Liver (tissue), 3 donors: Measurements from ENCODE around the gene FADS2.

Source experiments
- CTCF ChIP-seq: fragments of 150-350 bp; IDR thresholded peaks from 2 replicates; pipeline ENCODE4 v1.5.1; 2017; ENCODE audit warnings: improper control_type of control experiment, low read depth, low read length; ENCODE audit not compliant: missing input control
- RAD21 ChIP-seq, 2 donors: IDR thresholded peaks; 2 replicates each; pipeline ENCODE4 v1.6.1; 2016; ENCODE audit warnings: antibody characterized with exemption in 2 of 2, mild to moderate bottlenecking in 2 of 2
- TAF1 ChIP-seq: conservative IDR thresholded peaks from 2 replicates; pipeline ENCODE4 v1.6.1; 2016; ENCODE audit warnings: antibody characterized with exemption, mild to moderate bottlenecking
- ZBTB33 ChIP-seq: IDR thresholded peaks from 2 replicates; pipeline ENCODE4 v1.6.1; 2016; ENCODE audit warnings: antibody characterized with exemption
- donor health status: healthy.
- donor health status: healthy.

DNA sequence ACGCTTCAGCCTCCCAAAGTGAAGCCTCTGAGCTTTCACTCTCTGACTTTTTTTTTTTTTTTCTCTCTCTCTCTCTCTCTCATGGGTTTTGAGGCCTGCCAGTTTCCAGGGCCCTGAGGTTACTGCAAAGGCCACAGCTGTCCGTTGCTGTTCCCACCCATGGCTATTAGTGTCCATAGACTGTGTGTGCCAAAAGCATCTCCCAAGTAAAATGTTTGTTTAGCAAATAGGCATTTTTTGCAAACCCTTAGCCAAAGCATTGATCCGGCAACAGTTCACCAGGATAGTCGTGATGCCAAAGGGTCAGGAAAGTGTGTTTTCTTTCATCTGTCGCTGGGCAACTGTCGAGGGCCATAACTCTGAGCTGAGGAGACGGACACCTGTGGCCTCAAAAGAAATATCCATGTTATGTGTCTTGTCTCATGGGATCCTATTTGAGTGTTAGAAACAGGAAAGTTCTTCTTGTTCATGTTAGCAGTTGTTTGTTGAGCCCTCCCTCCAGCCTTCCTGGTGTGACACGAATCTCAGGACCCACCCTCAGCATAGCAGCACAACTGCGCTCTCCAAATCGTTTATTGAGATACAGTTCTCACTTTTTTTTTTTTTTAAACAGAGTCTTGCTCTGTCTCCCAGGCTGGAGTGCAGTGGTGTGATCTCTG is 18.4 kb downstream of the FADS2 start:
- no peak for TF ChIP-seq CTCF
- no peak for TF ChIP-seq TAF1
- TF ChIP-seq ZBTB33: no peak
- TF ChIP-seq RAD21 (IDR thresholded peaks at IDR 0.05): peak in 1 of 2 donors; percentile 32
